ENCODE data around the gene HJV. TPM values are rescaled to one million over a fixed set of nuclear protein-coding genes. Genes with fewer than 3 reads are reported as not detected.
A peak's percentile ranks its signal among the peaks of the same experiment; 100 is the strongest.

HJV gene
- total RNA-seq, 1 experiment from 2014 or later: not detected

GRCh38 chr1:145992958-145993617 is 28.4 kb downstream of the HJV start:
- no peak for DNase-seq (ENCODE audit: low spot score)

DNA sequence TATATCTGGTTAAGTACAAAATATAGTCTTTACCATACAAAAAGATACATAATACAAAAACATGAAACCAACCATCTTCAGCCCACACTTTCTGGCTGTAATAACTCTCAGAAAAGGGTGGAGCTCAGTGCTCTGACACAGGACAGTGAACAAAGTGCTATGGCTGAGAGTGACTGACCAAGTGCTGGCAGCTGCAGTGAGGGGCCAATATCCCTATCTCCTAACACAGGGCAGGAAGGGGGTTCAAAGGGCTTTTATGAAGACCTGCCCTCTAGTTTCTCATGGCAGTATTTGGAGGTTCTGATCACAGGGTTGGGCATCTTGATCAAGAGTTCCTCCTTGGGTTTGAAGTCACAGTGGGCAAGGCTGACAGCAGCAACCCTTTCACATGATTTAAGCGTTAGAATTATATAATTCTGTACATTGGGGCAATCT is 29.0 kb downstream of the HJV start:
- no peak for DNase-seq (ENCODE audit: low spot score)

DNA sequence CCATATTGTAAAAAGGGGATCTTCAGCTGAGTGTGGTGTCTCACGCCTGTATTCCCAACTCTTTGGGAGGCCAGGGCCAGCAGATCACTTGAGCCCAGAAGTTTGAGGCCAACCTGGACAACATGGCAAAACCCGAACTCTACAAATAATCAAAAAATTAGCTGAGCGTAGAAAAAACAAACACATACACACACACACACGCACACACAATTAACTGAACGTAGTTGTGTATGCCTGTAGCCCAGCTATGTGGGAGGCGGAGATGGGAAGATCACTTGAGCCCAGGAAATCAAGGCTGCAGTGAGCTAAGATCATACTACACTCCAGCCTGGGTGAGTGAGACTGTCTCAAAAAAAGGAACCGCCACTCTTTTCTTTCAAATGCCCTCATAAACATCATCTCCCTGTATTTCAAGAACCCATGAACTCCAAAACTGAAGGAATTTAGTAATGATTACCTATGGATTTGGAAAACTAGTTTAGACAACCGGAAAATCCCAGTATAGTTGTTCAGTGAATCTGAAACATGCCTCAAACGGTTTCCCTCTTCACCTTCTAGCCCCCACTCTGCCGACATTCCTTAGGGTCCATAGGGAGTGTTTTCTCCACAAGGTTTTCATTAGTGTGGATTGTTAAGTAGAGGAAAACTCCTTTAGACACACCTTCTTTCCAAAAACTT is 29.7 kb downstream of the HJV start:
- no peak for DNase-seq (ENCODE audit: low spot score)

- no peak for DNase-seq (ENCODE audit: low spot score)
Measured at GRCh38 chr1:145990249-145990855, 31.2 kb downstream of the HJV start.

DNA sequence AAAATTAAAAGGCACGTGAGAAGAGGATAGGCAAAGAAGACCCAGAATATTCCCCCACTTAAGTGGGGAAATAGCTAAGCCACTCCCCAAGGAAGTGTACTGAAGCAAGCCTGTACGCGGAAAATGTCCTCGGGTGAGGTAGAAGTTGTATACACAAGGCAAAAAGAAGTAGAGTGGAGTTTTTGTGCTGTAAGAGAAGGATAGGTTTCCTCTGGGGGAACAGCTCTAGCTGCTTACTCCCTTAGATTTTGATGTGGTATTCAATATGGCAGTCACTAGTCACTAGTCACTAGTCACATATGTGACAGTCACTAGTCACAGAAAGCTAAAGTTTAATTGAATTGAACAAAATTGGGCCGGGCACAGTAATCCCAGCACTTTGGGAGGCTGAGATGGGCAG is 32.8 kb downstream of the HJV start:
- DNase-seq (ENCODE audit: low spot score): no peak

- no peak for DNase-seq (ENCODE audit: low spot score)
Measured at GRCh38 chr1:145987926-145988325, 33.6 kb downstream of the HJV start.

GRCh38 chr1:145986551-145986950 is 35.0 kb downstream of the HJV start:
- no peak for DNase-seq (ENCODE audit: low spot score)

DNA sequence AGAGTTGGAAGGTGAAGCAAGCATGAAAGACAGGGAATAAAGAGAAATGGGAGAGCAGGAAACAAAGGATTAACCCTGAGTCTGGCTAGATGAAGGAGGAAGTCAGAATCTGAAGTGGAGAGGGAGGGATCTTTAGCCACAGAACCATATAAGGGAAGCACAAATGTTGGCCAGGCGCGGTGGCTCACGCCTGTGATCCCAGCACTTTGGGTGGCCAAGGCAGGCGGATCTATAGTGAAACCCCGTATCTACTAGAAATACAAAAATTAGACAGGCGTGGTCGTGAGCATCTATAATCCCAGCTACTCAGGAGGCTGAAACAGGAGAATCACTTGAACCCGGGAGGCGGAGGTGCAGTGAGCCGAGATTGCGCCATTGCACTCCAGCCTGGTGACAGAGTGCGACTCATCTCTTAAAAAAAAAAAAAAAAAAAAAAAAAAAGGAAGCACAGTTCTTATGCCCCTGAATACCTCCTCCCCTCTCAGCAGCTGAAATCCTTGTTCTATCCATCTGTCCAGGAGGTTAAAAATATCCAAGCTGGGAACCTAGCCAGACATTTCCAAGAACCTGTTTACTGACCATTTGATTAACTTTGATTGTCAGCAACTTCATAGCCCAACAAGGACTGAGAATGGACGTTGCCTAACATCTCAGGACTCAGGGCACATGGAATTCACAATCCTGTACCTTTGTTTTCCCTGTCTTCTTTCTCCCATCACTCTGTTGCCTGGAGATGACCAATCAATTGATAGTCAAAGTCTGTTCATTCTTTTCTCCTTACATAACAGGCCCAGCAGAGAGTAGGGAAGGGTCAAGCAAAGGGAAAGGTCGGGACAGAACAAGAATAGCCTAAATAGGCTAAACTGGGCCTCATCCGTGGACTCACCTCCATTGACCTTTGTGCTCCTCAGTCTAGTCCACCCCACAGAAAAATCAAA is 35.8 kb downstream of the HJV start:
- peak; percentile 63 for DNase-seq (ENCODE audit: low spot score)

DNA sequence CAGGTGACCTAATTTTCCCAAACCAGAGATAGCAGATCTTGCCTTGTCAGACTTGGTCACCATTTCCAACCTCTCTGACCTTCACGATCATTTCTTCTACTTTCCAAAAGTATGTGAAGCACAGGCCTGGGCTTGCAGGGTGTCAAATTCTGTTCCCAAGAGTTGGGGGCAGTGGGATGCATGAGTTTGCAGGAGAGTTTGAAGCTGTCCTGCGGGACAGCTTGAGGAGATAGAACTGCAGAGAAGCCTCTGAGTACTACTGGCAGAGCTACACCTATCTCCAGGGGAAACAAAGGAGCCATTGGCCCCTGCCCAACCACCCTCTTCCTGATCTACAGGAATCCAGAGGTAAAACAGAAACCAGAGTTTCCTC is 36.4 kb downstream of the HJV start:
- DNase-seq (ENCODE audit: low spot score): no peak

GRCh38 chr1:145983960-145984830 is 37.3 kb downstream of the HJV start:
- no peak for DNase-seq (ENCODE audit: low spot score)

GRCh38 chr1:145983206-145983675 is 38.3 kb downstream of the HJV start:
- DNase-seq (ENCODE audit: low spot score): no peak

GRCh38 chr1:145982010-145982723 is 39.4 kb downstream of the HJV start:
- DNase-seq (ENCODE audit: low spot score): no peak

DNA sequence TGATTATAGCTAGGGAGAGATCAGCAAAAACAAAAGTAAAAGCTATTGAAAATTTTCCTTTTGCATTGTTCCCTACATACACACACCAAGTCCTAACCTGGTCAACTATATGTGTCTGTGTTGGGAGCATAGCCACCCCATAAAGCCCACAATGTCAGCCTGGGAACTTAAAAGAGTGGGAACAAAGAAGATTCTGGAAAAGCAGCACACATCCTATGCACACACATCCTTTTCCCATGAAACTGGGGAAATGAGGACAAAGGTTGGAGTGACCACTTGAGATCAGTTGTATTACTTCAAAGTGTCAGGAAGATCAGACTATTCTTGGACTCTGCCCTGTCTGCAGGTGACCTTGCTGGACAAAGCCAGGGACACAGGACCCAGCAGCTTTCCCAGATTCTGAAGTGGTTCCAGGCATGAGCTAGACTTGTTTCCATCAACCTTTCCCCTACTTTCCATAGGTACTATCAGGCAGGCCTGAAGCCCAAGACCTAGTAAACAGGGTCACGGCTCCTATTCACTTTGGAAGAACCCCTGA is 41.0 kb downstream of the HJV start:
- no peak for DNase-seq (ENCODE audit: low spot score)

DNA sequence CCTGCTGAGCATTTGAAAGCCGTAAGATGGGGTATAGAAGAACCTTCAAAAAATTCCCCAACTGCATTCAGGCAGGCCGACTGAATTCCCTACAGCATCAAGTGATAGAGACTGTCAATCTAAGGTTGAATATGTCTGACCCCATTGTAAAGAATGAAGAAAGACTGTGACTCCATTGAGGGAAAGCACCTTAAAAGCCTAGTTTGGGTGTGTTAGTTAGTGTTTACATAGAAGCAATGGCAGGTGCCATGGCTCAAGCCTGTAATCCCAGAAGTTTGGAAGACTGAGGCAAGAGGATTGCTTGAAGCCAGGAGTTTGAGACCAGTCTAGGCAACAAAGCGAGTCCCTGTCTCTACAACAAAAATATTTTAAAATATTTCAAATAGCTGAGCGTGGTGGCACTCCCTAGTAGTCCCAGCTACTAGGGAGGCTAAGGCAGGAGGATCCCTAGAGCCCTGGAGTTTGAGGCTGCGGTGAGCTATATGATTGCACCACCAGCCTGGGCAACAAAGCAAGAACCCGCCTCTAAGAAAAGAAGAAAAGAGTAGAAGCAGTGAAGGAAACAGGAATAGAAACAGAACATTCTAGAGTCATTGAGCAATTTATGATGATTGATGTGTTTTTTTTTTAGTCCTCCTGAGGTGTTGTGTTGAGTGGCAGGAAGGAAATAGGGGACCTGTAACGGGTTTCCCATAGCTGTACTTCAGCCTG is 41.6 kb downstream of the HJV start:
- peak; percentile 32 for DNase-seq (ENCODE audit: low spot score)

DNA sequence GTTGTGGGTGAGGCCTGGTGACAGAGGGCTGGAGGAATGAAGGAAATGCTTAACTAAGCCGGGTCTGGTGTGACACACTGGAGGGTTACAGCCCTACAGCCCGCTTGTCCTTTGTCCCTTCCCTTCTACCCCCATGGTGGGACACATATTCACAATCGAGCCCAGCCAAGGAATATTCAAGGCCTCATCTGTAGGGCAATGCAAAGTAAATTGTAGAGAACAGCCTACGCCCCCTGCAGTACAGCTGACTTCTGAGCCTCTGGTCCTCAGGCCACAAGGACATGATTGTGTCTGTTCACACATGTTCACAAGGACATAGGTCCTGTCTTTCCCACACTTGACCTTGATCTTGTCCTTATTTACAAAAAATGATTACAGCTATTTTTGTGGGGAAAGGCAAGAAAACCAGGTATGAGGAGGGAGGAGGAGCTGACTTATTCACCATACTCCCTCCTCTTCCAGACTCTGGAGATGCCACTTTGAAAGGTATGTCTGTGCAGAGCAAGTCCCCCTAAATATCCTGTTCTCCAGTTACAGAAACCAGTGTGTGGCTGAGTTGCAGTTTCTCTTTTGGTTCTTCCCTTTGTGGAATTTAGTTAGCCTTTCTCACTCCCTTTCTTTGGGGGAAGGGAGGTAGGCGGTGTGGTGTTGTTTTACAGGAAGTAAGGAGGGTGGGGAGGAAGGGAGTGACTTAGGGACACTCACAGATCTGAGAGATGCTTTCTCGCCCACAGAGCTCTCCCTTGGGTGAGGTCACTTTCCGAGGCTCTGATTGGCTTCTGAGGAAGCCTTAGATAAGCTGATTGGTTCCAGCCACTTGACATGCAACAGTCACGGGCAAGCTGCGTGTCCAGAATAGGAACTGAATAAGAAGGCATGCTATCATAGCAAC is 42.4 kb downstream of the HJV start:
- peak; percentile 100 for DNase-seq (ENCODE audit: low spot score)

DNA sequence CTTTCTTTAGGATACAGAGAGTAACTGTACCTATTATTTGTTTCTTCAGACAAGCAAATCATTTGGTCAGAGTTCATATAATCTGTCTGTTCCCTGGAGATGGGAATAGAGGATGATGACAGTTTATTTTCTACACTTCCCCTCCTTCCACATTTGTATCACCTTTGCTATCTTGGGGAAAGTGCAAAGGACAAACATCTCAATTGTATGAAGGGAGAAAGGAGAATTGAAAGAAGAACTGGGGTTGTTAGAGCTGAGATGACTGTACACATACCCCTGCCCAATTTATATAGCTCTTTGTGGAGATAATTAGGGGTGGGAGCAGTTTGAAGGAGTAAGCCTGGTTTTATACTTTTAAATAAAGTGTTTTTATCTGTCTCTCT is 43.1 kb downstream of the HJV start:
- DNase-seq (ENCODE audit: low spot score): no peak

DNA sequence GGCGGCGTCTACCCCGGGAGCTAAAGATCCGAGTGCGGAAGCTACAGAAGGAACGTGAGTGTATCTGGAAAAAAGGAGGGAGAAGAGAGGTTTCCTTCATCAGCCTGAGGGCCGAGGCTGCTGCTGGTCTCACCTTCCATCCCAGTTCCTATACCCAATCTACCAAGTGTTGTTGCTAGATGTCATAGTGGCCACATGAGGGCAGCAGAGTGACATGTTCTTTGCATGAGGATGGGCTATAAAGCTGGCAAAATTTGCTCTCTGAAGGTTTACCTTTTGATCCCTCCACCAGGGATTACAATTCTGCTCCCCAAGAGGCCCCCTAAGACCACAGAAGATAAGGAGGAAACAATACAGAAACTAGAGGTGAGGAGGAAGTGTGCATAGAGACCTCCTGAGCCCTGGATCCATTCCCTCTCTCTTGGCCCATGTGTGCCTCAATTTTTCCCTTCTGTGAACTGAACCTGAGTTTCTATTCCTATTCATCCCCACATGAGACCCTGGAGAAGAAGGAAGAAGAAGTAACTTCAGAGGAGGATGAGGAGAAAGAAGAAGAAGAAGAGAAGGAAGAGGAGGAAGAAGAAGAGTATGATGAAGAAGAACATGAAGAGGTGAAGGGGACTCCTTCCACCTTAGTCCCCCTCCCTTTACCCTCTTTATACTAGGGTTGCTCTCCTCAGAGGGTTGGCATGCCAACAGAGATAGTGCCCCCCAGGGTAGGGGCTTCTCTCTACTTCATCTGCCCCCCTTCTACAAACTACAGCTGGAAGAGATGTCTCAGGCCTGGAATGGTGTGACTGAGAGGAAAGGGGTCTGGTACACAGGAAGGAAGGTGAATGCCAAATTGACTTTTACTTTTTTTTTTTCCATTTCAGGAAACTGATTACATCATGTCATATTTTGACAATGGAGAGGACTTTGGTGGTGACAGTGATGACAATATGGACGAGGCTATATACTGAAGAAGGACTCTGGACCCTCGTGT is 43.8 kb downstream of the HJV start:
- peak; percentile 86 for DNase-seq (ENCODE audit: low spot score)
